ENCODE data around the gene NAALADL2. TPM values are rescaled to one million over a fixed set of nuclear protein-coding genes. Genes with fewer than 3 reads are reported as not detected.

The NAALADL2 gene
- polyA plus RNA-seq, 3 donors, result not detected

GRCh38 chr3:175274056-175274455 lies 414.9 kb downstream of the NAALADL2 start:
- Histone ChIP-seq H3K4me2 (replicated peaks; ENCODE audit: extremely low read depth, low read length, poor library complexity, severe bottlenecking) (no peak overlapping the region), H2AFZ (ENCODE audit: insufficient read depth, low read depth, low read length, poor library complexity, severe bottlenecking) (no peak overlapping the region), H3K9ac (ENCODE audit: insufficient read depth, low read length, poor library complexity, severe bottlenecking) (no peak overlapping the region), H3K79me2 (ENCODE audit: insufficient read depth, low read length) (no peaks in the 10 kb centered on the region), H3K27ac (ENCODE audit: low read depth in 1 of 2, low read length in 2 of 2) (no peak overlapping the region), H3K4me1 (ENCODE audit: control insufficient read depth in 1 of 2, insufficient read depth in 2 of 2, low read length in 2 of 2) (no peaks in the 10 kb centered on the region), H3K9me3 (replicated peaks in 1 of 2; ENCODE audit: control insufficient read depth in 1 of 2, insufficient read depth in 1 of 2, low read length in 2 of 2) (no peaks in the 10 kb centered on the region), H3K27me3 (ENCODE audit: control insufficient read depth in 2 of 2, insufficient read depth in 2 of 2, low read length in 2 of 2) (no peaks in the 10 kb centered on the region), H3K4me3 (replicated peaks in 1 of 3; ENCODE audit: low read depth in 2 of 3, low read length in 3 of 3) (no peak overlapping the region), H4K20me1 (ENCODE audit: insufficient read depth, low read length) (no peaks in the 10 kb centered on the region), H3K36me3 (replicated peaks in 1 of 2; ENCODE audit: control insufficient read depth in 1 of 2, insufficient read depth in 2 of 2, low read length in 2 of 2) (no peaks in the 10 kb centered on the region)
- no peak for DNase-seq
- H3K4me3 Mint-ChIP-seq, result no peak overlapping the region
- intact Hi-C loops (cut with micrococcal nuclease), result no loop called here
- no peak overlapping the region for H3K27ac Mint-ChIP-seq
- no peaks in the 10 kb centered on the region for H3K4me1 Mint-ChIP-seq
- H3K27me3 Mint-ChIP-seq (ENCODE audit: low read depth in 3 of 3), result no peaks in the 10 kb centered on the region
- no peaks in the 10 kb centered on the region for H3K36me3 Mint-ChIP-seq
- WGBS (ENCODE audit: insufficient coverage), result 91% methylated on average over 4 of the region's 6 CpGs
- TF ChIP-seq, protein P1, sequence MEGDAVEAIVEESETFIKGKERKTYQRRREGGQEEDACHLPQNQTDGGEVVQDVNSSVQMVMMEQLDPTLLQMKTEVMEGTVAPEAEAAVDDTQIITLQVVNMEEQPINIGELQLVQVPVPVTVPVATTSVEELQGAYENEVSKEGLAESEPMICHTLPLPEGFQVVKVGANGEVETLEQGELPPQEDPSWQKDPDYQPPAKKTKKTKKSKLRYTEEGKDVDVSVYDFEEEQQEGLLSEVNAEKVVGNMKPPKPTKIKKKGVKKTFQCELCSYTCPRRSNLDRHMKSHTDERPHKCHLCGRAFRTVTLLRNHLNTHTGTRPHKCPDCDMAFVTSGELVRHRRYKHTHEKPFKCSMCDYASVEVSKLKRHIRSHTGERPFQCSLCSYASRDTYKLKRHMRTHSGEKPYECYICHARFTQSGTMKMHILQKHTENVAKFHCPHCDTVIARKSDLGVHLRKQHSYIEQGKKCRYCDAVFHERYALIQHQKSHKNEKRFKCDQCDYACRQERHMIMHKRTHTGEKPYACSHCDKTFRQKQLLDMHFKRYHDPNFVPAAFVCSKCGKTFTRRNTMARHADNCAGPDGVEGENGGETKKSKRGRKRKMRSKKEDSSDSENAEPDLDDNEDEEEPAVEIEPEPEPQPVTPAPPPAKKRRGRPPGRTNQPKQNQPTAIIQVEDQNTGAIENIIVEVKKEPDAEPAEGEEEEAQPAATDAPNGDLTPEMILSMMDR (IDR thresholded peaks at IDR 0.05), result no peak
- peaks cover 0 to 7% (median 2%) of the 10 kb centered on the region in 7 donors for H3K9me3 Mint-ChIP-seq

GRCh38 chr3:175274474-175275218 lies 415.5 kb downstream of the NAALADL2 start:
- no peak overlapping the region for H3K27ac Mint-ChIP-seq
- no peaks in the 10 kb centered on the region for H4K20me1 ChIP-seq (ENCODE audit: insufficient read depth, low read length)
- H3K9me3 Mint-ChIP-seq, result peaks cover 0 to 7% (median 2%) of the 10 kb centered on the region in 7 donors
- no peak overlapping the region for H3K4me3 Mint-ChIP-seq
- WGBS (ENCODE audit: insufficient coverage), result no CpG with 5 or more reads among the region's 1 CpG
- H3K9me3 ChIP-seq (replicated peaks in 1 of 2; ENCODE audit: control insufficient read depth in 1 of 2, insufficient read depth in 1 of 2, low read length in 2 of 2), result no peaks in the 10 kb centered on the region
- H3K4me1 ChIP-seq (ENCODE audit: control insufficient read depth in 1 of 2, insufficient read depth in 2 of 2, low read length in 2 of 2), result no peaks in the 10 kb centered on the region
- H3K4me3 ChIP-seq (replicated peaks in 1 of 3; ENCODE audit: low read depth in 2 of 3, low read length in 3 of 3), result no peak overlapping the region
- H3K4me2 ChIP-seq (replicated peaks; ENCODE audit: extremely low read depth, low read length, poor library complexity, severe bottlenecking), result no peak overlapping the region
- no peaks in the 10 kb centered on the region for H3K36me3 Mint-ChIP-seq
- no peaks in the 10 kb centered on the region for H3K79me2 ChIP-seq (ENCODE audit: insufficient read depth, low read length)
- peaks cover 0 to 2% (median 0%) of the 10 kb centered on the region in 3 donors for H3K27me3 Mint-ChIP-seq (ENCODE audit: low read depth in 3 of 3)
- H3K4me1 Mint-ChIP-seq, result no peaks in the 10 kb centered on the region
- H3K9ac ChIP-seq (ENCODE audit: insufficient read depth, low read length, poor library complexity, severe bottlenecking), result no peak overlapping the region
- H3K27me3 ChIP-seq (ENCODE audit: control insufficient read depth in 2 of 2, insufficient read depth in 2 of 2, low read length in 2 of 2), result no peaks in the 10 kb centered on the region
- no peak overlapping the region for H2AFZ ChIP-seq (ENCODE audit: insufficient read depth, low read depth, low read length, poor library complexity, severe bottlenecking)
- no peak for DNase-seq
- H3K36me3 ChIP-seq (replicated peaks in 1 of 2; ENCODE audit: control insufficient read depth in 1 of 2, insufficient read depth in 2 of 2, low read length in 2 of 2), result no peaks in the 10 kb centered on the region
- no peak overlapping the region for H3K27ac ChIP-seq (ENCODE audit: low read depth in 1 of 2, low read length in 2 of 2)
- TF ChIP-seq, protein P1 (IDR thresholded peaks at IDR 0.05), result no peak
- intact Hi-C loops (cut with micrococcal nuclease), result no loop called here

All from CD14-positive monocyte (primary cell).